GM12891 (cell line): ENCODE data around the gene R3HDM2.
"Not testable (repeated sequence)": the region's sequence is repeated elsewhere in the genome, so short reads cannot be mapped to it uniquely, and the experiment has no call there.

Experiments
- DNase-seq: peaks from one replicate; pipeline ENCODE4 v3.0.0; 2011; ENCODE audit warnings: low spot score; ENCODE audit not compliant: insufficient read length
- FAIRE-seq: peaks from 2 replicates; lab custom pipeline; 2011; peaks lifted over from hg19 to GRCh38; lab: Jason Lieb, UNC
- PAX5 ChIP-seq: IDR thresholded peaks from 2 replicates; pipeline ENCODE4 v1.6.1; 2011; ENCODE audit warnings: low read length, moderate library complexity, mild to moderate bottlenecking; ENCODE audit not compliant: insufficient read depth, severe bottlenecking
- POLR2A ChIP-seq: IDR thresholded peaks from 2 replicates; pipeline ENCODE4 v1.6.1; 2011; ENCODE audit warnings: low read depth, low read length, control low read depth
- POLR2AphosphoS5 ChIP-seq: IDR thresholded peaks from 2 replicates; pipeline ENCODE4 v1.6.1; 2011; ENCODE audit warnings: low read depth, low read length, control low read depth
- POU2F2 ChIP-seq: IDR thresholded peaks from 2 replicates; pipeline ENCODE4 v1.6.1; 2011; ENCODE audit warnings: low read depth, mild to moderate bottlenecking, control low read depth, low read length, moderate library complexity
- SPI1 ChIP-seq: IDR thresholded peaks from 2 replicates; pipeline ENCODE4 v1.6.1; 2011; ENCODE audit warnings: low read depth, low read length, control low read depth
- TAF1 ChIP-seq: IDR thresholded peaks from 2 replicates; pipeline ENCODE4 v1.6.1; 2011; ENCODE audit warnings: low read depth, low read length, control low read depth

Gene R3HDM2

DNA sequence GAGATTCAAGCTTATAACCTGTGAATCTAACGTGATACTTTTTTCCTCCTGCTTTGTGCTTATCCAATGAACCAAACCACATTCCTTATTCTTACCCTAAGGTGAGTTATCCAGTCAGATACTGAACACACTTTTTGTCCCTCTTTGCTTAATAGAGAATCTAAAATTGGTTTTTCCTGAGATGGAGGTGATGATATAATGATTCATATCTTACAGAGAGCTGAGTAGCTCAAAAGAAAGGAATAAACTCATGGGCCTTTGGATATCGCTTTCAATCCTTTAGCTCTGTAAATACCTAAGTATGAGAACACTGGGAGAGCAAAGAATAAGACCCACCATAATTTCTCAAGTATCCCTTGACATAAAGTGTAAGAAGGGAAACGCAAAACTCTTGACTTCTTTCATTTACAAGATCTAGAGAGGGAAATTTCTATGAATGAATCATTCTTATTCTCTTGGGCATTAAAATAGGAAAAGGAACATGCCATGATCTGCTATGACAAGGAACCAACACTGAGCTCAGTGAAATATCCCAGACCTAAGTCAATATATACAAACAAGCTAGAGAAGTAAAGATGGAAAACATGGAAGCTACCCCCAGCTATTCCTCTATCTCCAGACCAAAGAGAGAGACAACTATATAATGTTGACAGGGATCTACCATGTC, 98.1 kb downstream of the R3HDM2 start:
- FAIRE-seq (no peak), DNase-seq (no peak)
- TF ChIP-seq SPI1 (no peak), POLR2AphosphoS5 (no peak), POLR2A (no peak), TAF1 (no peak), POU2F2 (no peak), PAX5 (no peak)

DNA sequence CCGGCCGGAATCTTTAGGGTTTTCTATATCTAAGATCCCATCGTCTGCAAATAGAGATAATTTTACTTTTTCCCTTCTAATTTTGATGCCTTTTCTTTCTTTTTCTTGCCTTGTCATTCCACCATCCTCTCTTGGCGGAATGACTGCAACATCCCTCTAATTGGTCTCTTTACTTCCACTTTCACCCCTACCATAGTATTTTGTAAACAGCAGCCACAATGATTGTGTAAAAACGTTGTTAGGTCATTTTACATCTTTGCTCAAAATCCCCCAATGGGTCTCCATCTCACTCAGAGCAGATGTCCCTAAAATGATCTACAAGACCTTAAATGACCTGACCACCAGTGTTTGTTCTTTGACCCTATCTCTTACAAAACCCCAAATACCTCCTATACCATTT, 99.9 kb downstream of the R3HDM2 start:
- DNase-seq (no peak), FAIRE-seq (no peak)
- TF ChIP-seq POLR2A (no peak), PAX5 (no peak), POU2F2 (no peak), SPI1 (no peak), POLR2AphosphoS5 (no peak), TAF1 (no peak)

DNA sequence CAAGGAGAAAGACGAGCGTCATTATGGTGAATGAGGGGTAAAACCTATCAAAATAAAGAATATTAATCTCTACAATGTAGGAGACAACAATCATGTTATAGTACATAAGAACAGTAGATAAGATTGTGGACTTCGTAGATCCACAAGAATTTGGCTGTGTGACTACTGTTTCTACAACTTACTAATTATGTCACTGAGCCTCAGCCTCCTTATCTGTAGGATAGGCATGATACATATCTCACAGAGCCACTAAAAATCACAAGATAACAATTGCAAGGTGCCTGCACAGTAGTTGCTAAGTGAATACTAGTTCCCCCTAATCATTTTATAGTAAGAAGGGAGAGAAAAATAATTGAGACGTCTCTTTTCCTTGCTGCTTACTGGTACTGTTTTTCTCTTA, 101.6 kb downstream of the R3HDM2 start:
- FAIRE-seq (no peak), DNase-seq (no peak)
- TF ChIP-seq SPI1 (no peak), TAF1 (no peak)

DNA sequence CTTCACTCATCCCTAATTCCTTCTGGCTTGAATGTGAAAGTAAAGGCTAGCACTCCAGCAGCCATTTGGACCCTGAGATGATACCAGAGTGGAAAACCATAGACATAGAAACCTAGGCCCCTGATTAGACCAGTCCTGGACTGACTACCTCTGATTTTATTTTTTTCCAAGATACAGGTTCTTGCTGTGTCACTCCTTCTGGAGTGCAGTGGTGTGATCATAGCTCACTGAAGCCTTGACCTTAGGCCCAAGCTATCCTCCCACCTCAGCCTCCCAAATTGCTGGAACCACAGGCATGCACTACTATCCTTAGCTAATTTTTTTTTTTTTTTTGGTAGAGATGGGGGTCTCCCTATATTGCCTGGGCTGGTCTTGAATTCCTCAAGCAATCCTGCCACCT, 105.4 kb downstream of the R3HDM2 start:
- TF ChIP-seq POLR2AphosphoS5 (no peak), TAF1 (no peak), PAX5 (no peak), SPI1 (no peak), POU2F2 (no peak), POLR2A (no peak)
- no peak for FAIRE-seq
- DNase-seq = no peak

DNA sequence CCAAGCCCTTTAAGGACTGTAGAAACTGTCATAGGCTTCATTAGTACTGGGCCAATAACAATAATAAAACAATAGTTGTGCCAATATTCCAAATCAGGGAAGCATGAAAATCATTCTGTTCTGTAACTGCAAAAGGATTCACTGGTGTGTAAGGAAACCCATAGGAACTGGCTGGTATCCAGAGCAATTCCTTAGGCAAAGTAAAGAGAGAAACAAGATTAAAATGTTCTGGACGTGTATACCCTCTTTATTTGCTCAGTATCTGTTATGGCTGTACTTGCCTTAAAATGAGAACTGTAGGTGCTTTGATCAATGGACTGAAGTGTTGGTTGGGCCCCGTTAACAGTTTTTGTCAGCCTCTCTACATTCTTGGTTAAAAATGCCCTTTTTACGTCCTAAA, 107.4 kb downstream of the R3HDM2 start:
- TF ChIP-seq POLR2A = no peak
- TF ChIP-seq POU2F2 = no peak
- TF ChIP-seq PAX5 = no peak
- TF ChIP-seq SPI1 = no peak
- TF ChIP-seq POLR2AphosphoS5 = no peak
- TF ChIP-seq TAF1 = no peak
- DNase-seq (no peak), FAIRE-seq (no peak)

DNA sequence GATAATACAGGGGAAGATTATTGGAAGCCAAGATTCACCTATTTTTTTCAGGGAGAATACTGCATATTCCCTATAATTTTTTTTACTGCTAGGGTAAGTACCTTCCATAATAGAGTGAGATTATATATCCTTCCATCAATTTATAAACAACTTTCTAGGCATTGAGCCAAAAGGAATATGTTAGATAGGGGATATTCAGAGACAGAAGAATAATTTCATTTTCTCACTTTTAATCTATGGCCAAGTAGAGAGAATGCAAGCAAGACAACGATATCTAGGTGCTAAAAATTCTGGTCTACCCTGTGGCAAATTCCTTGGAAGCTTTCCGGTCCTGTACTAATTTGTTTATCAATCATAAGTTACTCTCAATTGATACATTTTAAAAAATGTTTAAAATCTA, 110.2 kb downstream of the R3HDM2 start:
- DNase-seq = no peak
- no peak for FAIRE-seq

DNA sequence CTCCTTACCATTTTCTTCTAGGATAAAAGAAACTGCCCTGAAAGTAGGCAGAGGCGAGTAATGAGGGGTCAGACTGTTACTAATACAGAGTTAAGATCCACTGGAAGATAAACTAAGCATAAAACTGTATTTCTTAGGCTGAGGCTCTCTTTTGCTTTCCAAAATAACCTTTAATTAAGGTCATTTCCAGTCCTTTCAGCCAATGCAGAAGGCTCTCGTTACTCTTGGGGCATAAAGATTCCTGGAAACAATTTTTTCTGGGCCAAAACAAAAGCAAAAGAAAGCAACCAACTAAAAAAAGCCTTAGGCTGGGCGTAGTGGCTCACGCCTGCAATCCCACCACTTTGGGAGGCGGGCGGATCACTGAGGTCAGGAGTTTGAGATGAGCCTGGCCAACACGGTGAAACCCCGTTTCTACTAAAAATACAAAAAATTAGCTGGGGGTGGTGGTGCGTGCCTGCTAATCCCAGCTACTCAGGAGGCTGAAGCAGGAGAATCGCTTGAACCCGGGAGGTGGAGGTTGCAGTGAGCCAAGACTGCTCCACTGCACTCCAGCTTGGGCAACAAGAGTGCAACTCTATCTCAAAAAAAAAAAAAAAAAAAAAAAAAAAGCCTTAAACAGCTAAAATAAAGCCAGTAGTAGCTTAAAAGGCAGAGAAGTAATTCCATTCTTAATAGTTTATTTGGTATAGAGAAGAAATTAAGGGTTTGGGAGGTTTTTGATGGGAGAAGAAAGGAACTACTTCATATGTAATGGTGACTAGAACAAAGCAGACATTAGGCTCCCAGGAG, 111.0 kb downstream of the R3HDM2 start:
- DNase-seq (no peak), FAIRE-seq (no peak)
- TF ChIP-seq POLR2A (no peak), POU2F2 (no peak), SPI1 (no peak), PAX5 (no peak), POLR2AphosphoS5 (no peak), TAF1 (no peak)

More for the DNA sequence above, 110.2 kb downstream of the R3HDM2 start:
- TF ChIP-seq SPI1 (no peak), POLR2A (no peak), PAX5 (no peak), TAF1 (no peak), POLR2AphosphoS5 (no peak), POU2F2 (no peak)

DNA sequence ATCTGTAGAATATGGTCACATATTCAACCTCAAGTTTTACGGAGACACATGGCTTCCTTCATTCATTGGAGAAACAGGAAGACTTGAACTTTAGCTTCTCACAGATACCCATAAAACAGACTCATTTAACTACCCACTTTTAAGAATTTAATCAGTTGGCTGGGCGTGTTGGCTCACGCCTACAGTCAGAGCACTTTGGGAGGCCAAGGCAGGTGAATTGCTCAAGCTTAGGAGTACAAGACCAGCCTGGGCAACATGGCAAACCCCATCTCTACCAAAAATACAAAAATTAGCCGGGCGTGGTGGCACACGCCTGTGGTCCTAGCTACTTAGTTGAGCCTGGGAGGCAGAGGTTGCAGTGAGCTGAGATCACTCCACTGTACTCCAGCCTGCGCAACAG, 115.2 kb downstream of the R3HDM2 start:
- FAIRE-seq (no peak), DNase-seq (no peak)
- TF ChIP-seq SPI1 (no peak), TAF1 (no peak), POLR2A (no peak), PAX5 (no peak), POLR2AphosphoS5 (no peak), POU2F2 (no peak)

DNA sequence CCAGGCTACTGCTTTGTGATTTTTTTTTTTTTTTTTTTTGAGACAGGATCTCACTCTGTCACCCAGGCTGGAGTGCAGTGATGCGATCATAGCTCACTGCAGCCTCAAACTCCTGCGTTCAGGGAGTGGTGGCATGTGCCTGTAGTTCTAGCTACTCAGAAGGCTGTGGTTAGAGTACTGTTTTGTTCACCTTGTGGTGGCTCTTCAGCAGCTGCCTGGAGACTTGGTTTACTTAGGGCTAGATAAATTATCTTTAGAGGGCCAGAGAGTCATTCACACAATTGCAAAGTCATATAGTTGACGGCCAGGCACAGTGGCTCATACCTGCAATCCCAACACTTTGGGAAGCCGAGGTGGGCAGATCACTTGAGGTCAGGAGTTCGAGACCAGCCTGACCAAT, 118.6 kb downstream of the R3HDM2 start:
- DNase-seq, FAIRE-seq: not testable (repeated sequence)

DNA sequence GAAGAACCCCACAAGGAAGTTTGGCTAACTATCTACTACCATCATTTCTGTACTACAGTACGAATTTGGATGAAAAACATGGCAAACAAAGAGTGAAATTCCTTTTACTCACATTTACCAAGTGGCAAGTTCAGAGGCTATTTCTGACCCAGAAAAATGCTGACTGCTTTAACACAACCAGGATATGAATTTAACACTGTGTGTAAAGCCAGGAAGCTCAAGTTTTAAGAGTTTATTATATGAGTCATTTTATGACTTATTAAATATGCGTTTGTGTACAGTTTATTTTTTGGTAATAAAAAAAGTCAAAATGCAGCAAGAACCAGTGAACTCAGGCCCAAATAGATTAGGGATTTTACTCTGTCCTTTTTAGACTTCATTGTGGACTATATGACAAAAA, 121.4 kb downstream of the R3HDM2 start:
- TF ChIP-seq TAF1 (no peak), PAX5 (no peak), POU2F2 (no peak), POLR2AphosphoS5 (no peak), SPI1 (no peak), POLR2A (no peak)
- FAIRE-seq = no peak
- DNase-seq = no peak
